HepG2 (cell line): ENCODE results near the gene NAXD. TPM values are rescaled to one million over a fixed set of nuclear protein-coding genes. Genes with fewer than 3 reads are reported as not detected.

Source experiments
- DZIP1 ChIP-seq: sonication (generic); formaldehyde crosslinking; IDR thresholded peaks from 2 replicates; pipeline ENCODE4 v1.5.0; 2020; ENCODE audit warnings: mild to moderate bottlenecking, missing genetic modification reagents
- EZH2 ChIP-seq: conservative IDR thresholded peaks from 2 replicates; pipeline ENCODE4 v1.6.1; 2012; ENCODE audit warnings: mild to moderate bottlenecking, low read depth, low read length, moderate library complexity
- GPBP1L1 ChIP-seq: sonication (generic); formaldehyde crosslinking; IDR thresholded peaks from 2 replicates; pipeline ENCODE4 v1.5.0; 2020; ENCODE audit warnings: mild to moderate bottlenecking, missing genetic modification reagents
- HNRNPL ChIP-seq: fragments of 200-400 bp; formaldehyde crosslinking; IDR thresholded peaks from 2 replicates; pipeline ENCODE4 v1.6.1; 2017; ENCODE audit warnings: mild to moderate bottlenecking, low read depth, low read length
- NR1H2 ChIP-seq: sonication (generic); formaldehyde crosslinking; IDR thresholded peaks from 2 replicates; pipeline ENCODE4 v1.8.1; 2022; ENCODE audit warnings: low read depth, missing genetic modification reagents, borderline replicate concordance
- PCBP1 ChIP-seq: fragments of 200-400 bp; formaldehyde crosslinking; IDR thresholded peaks from 2 replicates; pipeline ENCODE4 v1.6.1; 2017; ENCODE audit warnings: mild to moderate bottlenecking, low read depth, low read length, borderline replicate concordance
- PLRG1 ChIP-seq: fragments of 450-650 bp; conservative IDR thresholded peaks from 2 replicates; pipeline ENCODE4 v1.6.1; 2016
- PLSCR1 ChIP-seq: sonication (generic); formaldehyde crosslinking; IDR thresholded peaks from 2 replicates; pipeline ENCODE4 v1.5.0; 2020; ENCODE audit warnings: missing genetic modification reagents, mild to moderate bottlenecking, borderline replicate concordance
- POGZ ChIP-seq: sonication (generic); formaldehyde crosslinking; IDR thresholded peaks from 2 replicates; pipeline ENCODE4 v1.4.0; 2020; ENCODE audit warnings: mild to moderate bottlenecking, missing genetic modification reagents
- PTBP1 ChIP-seq: fragments of 200-400 bp; formaldehyde crosslinking; IDR thresholded peaks from 2 replicates; pipeline ENCODE4 v1.6.1; 2018; ENCODE audit warnings: low read length, low read depth; ENCODE audit not compliant: poor library complexity, severe bottlenecking
- RXRB ChIP-seq: IDR thresholded peaks from 2 replicates; pipeline ENCODE4 v1.6.1; 2016; ENCODE audit warnings: borderline replicate concordance, missing genetic modification reagents, missing compliant biosample characterization
- SMARCE1 ChIP-seq: fragments of 450-650 bp; IDR thresholded peaks from 2 replicates; pipeline ENCODE4 v1.6.1; 2017; ENCODE audit warnings: borderline replicate concordance
- ZFP41 ChIP-seq: sonication (generic); formaldehyde crosslinking; IDR thresholded peaks from 2 replicates; pipeline ENCODE4 v1.4.0; 2020; ENCODE audit warnings: mild to moderate bottlenecking, missing genetic modification reagents, borderline replicate concordance
- ZNF232 ChIP-seq: sonication (generic); formaldehyde crosslinking; IDR thresholded peaks from 2 replicates; pipeline ENCODE4 v1.4.0; 2020; ENCODE audit warnings: missing genetic modification reagents, borderline replicate concordance
- ZNF317 ChIP-seq: sonication (generic); formaldehyde crosslinking; IDR thresholded peaks from 2 replicates; pipeline ENCODE4 v1.5.0; 2020; ENCODE audit warnings: mild to moderate bottlenecking, missing genetic modification reagents
- ZNF331 ChIP-seq: sonication (generic); formaldehyde crosslinking; IDR thresholded peaks from 2 replicates; pipeline ENCODE4 v1.4.0; 2020; ENCODE audit warnings: missing genetic modification reagents
- ZNF367 ChIP-seq: sonication (generic); formaldehyde crosslinking; IDR thresholded peaks from 2 replicates; pipeline ENCODE4 v1.4.0; 2020; ENCODE audit warnings: missing genetic modification reagents, borderline replicate concordance
- ZNF619 ChIP-seq: sonication (generic); formaldehyde crosslinking; IDR thresholded peaks from 2 replicates; pipeline ENCODE4 v1.4.0; 2020; ENCODE audit warnings: mild to moderate bottlenecking, missing genetic modification reagents
- ZZZ3 ChIP-seq: sonication (generic); formaldehyde crosslinking; IDR thresholded peaks from 2 replicates; pipeline ENCODE4 v1.4.0; 2020; ENCODE audit warnings: missing genetic modification reagents, mild to moderate bottlenecking, borderline replicate concordance
- polyA plus RNA-seq, 8 experiments: library from polyadenylated mRNA; depleted of rRNA in 3 of 8; stranded (reverse) in 7 of 8; unstranded in 1 of 8; fragments of >200 nt; fragmentation: Illumina TruSeq in 4 of 8; extraction: Trizol in 4 of 8; gene quantifications; 2 replicates each; pipeline versions ENCODE4 v1.2.1 to v1.2.3, GENCODE V29; 2011 to 2016; ENCODE audit warnings: low read depth in 4 of 8, missing spikeins in 1 of 8, mixed read lengths in 1 of 8; ENCODE audit not compliant: insufficient read depth in 1 of 8
- total RNA-seq, 5 experiments: library from RNA; depleted of rRNA; stranded (reverse); fragments of >200 nt; fragmentation: Illumina TruSeq; extraction: Trizol; gene quantifications; 2 replicates each; pipeline ENCODE4 v1.2.3, GENCODE V29; 2016; ENCODE audit warnings: low read depth in 1 of 5
- TF ChIP-seq, protein P1 (sequence below): sonication (generic); formaldehyde crosslinking; IDR thresholded peaks from 2 replicates; pipeline ENCODE4 v1.5.0; 2020; ENCODE audit warnings: missing genetic modification reagents

NAXD gene
- total and polyA plus RNA-seq, 2 of the 13 experiments (the other 11 are each of a cell fraction or from before 2014, with no cell fraction given) = 19.0 to 23.2 TPM

- TF ChIP-seq ZNF317 (CRISPR knock-in tag) (peak; percentile 75), EZH2 (no peak), PLRG1 (no peak), ZNF331 (0 out of 2 replicates have a peak, but pooled peaks have one; percentile 16), PTBP1 (no peak), PCBP1 (0 out of 2 replicates have a peak, but pooled peaks have one; percentile 21), RXRB (peak; percentile 21; the same call in 1 of the 2 replicates), ZNF232 (CRISPR knock-in tag) (no peak), ZFP41 (CRISPR knock-in tag) (no peak), ZNF619 (CRISPR knock-in tag) (no peak), HNRNPL (no peak), DZIP1 (peak; percentile 82; the same call in 1 of the 2 replicates), PLSCR1 (no peak), ZNF367 (no peak), GPBP1L1 (no peak), NR1H2 (CRISPR knock-in tag) (no peak), POGZ (CRISPR knock-in tag) (peak; percentile 95), ZZZ3 (CRISPR knock-in tag) (no peak; the same call in 1 of the 2 replicates), SMARCE1 (no peak)
- TF ChIP-seq, protein P1, sequence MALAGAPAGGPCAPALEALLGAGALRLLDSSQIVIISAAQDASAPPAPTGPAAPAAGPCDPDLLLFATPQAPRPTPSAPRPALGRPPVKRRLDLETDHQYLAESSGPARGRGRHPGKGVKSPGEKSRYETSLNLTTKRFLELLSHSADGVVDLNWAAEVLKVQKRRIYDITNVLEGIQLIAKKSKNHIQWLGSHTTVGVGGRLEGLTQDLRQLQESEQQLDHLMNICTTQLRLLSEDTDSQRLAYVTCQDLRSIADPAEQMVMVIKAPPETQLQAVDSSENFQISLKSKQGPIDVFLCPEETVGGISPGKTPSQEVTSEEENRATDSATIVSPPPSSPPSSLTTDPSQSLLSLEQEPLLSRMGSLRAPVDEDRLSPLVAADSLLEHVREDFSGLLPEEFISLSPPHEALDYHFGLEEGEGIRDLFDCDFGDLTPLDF (CRISPR knock-in tag) = peak; percentile 61; the same call in 1 of the 2 replicates
Observed at GRCh38 chr13:110615322-110616102, at the start of gene NAXD (continued).
